Small intestine (tissue), 7 donors: Measurements from ENCODE around the gene PTPRG. TPM values are rescaled to one million over a fixed set of nuclear protein-coding genes. Genes with fewer than 3 reads are reported as not detected.

ENCODE experiments used
- DNase-seq, 2 donors: peaks; one replicate each; pipeline versions ENCODE4 v3.0.0 to v3.0.0-alpha.2; 2013
- FAIRE-seq: peaks from 2 replicates; lab custom pipeline; 2012; peaks lifted over from hg19 to GRCh38; lab: Jason Lieb, UNC
- H3K27ac ChIP-seq, 3 donors: one replicate each; pipeline ENCODE4 v1.5.1; 2013; ENCODE audit warnings: low read length in 2 of 3, mild to moderate bottlenecking in 2 of 3, control low read depth in 1 of 3, inconsistent platforms in 1 of 3, low read depth in 1 of 3, moderate library complexity in 1 of 3
- H3K27me3 ChIP-seq, 3 donors: one replicate each; pipeline ENCODE4 v1.6.1; 2013; ENCODE audit warnings: low read length in 3 of 3, inconsistent platforms in 1 of 3; ENCODE audit not compliant: control insufficient read depth in 3 of 3, insufficient read depth in 3 of 3
- H3K36me3 ChIP-seq, 3 donors: one replicate each; pipeline ENCODE4 v1.6.1; 2013; ENCODE audit warnings: low read length in 3 of 3, inconsistent platforms in 1 of 3, low read depth in 1 of 3, mild to moderate bottlenecking in 1 of 3, moderate library complexity in 1 of 3; ENCODE audit not compliant: control insufficient read depth in 3 of 3, insufficient read depth in 2 of 3
- H3K4me1 ChIP-seq, 3 donors: one replicate each; pipeline ENCODE4 v1.6.1; 2013; ENCODE audit warnings: low read length in 2 of 3, inconsistent platforms in 1 of 3, low read depth in 1 of 3, mild to moderate bottlenecking in 1 of 3, moderate library complexity in 1 of 3; ENCODE audit not compliant: control insufficient read depth in 3 of 3, insufficient read depth in 2 of 3
- H3K4me3 ChIP-seq, 3 donors: one replicate each; pipeline ENCODE4 v1.5.1; 2013; ENCODE audit warnings: low read length in 3 of 3, control low read depth in 1 of 3, inconsistent platforms in 1 of 3, low read depth in 1 of 3, mild to moderate bottlenecking in 1 of 3, moderate library complexity in 1 of 3
- H3K9me3 ChIP-seq, 2 donors: one replicate each; pipeline ENCODE4 v1.6.1; 2013; ENCODE audit warnings: low read depth in 1 of 2, low read length in 1 of 2; ENCODE audit not compliant: control insufficient read depth in 2 of 2, insufficient read depth in 1 of 2
- WGBS, 3 donors: extraction: QIAGEN DNeasy Blood & Tissue Kit; methylation state at CpG; one replicate each; pipeline ENCODE4 v1.1.7; 2013; 5-methylcytosine and 5-hydroxymethylcytosine counted together
- polyA plus RNA-seq, 4 donors: library from polyadenylated mRNA; stranded (reverse) in 3 of 4; unstranded in 1 of 4; fragments of 200-250 nt in 3 of 4; fragments of 120-200 nt in 1 of 4; gene quantifications; one replicate each; pipeline versions ENCODE4 v1.2.1 to v1.2.3, GENCODE V29; 2013
- donor health status: healthy with polysubstance abuse.
- donor health status: control.
- donor health status: control.
- donor health status: Bipolar disorder and iron deficiency.
- donor health status: healthy.

PTPRG gene
- polyA plus RNA-seq, 4 donors, result 0.81 to 18.3 (median 5.6) TPM

DNA sequence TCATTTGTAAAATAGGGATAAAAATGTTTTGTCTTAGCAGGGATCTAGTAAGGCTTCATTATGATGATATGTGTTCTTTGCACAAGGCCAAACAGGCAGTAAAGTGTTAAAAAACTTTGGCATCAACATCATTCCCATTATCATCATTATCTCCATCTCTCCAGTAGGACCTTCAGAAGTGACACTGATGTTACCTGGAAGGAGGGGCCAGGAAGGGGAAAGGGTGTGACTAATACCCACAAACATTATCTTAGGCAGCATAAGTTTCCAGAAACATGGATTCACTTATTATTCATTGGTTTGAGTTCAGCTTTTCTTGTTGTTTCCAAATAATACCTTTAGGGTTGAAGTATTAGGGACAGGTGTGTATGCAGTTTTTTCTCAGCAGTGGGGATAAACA is 399.6 kb downstream of the PTPRG start:
- H3K36me3 ChIP-seq, result peaks cover 0 to 2% (median 0%) of the 10 kb centered on the region in 3 donors
- no peaks in the 10 kb centered on the region for H3K9me3 ChIP-seq
- DNase-seq (no peak), FAIRE-seq (no peak)
- H3K4me1 ChIP-seq, result peaks cover 0 to 5% (median 0%) of the 10 kb centered on the region in 3 donors
- no peak overlapping the region for H3K27ac ChIP-seq
- no peaks in the 10 kb centered on the region for H3K27me3 ChIP-seq
- no peak overlapping the region for H3K4me3 ChIP-seq

DNA sequence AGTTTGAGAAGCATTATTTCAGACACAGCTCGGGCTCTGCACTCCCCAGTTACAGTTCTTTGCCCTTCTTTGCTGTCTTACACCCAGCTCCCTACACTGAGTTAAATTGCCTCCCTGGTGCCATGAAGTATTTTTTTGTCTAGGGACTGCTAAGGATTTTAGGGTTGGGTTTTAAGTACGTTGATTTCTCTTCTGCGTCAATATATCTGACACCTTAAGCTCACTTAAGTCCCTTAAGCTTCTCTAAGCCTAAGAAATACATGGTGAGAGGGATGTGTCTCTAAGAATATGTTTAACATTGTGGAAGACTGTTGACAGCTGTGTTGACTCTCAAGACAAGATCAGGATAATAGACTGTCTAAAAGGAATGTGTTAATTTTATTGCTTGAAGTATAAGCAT is 400.5 kb downstream of the PTPRG start:
- WGBS, 3 donors, result 84 to 89% (median 88%) methylated on average over 3 of the region's 3 CpGs
- Histone ChIP-seq H3K36me3 (peaks cover 0 to 2% (median 0%) of the 10 kb centered on the region in 3 donors), H3K4me1 (peaks cover 0 to 5% (median 0%) of the 10 kb centered on the region in 3 donors), H3K4me3 (no peak overlapping the region), H3K27ac (no peak overlapping the region), H3K27me3 (no peaks in the 10 kb centered on the region), H3K9me3 (no peaks in the 10 kb centered on the region)
- no peak for DNase-seq
- FAIRE-seq, result no peak

DNA sequence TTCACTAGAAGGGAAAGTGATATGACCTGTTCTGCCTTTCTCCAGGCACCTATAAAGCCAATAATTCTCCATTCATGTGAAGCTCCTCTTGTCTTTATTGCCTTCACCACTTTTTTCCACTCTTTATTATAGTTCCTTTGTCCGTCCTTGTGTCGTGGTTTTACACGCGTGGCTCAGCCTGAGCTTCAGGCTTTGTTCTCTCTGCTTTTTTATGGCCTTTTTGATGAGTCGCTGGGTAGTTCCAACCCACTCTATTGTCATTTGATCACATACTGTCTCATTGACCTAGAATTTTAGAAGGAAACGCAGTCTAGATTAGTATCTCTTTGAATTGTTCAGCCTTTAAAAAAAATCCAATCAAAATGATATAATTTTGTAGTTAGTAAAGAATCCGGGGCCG is 403.2 kb downstream of the PTPRG start:
- FAIRE-seq (no peak), DNase-seq (no peak)
- peaks cover 0 to 5% (median 0%) of the 10 kb centered on the region in 3 donors for H3K4me1 ChIP-seq
- WGBS, 3 donors, result 90 to 95% (median 90%) methylated on average over 8 of the region's 8 CpGs
- H3K27me3 ChIP-seq, result no peaks in the 10 kb centered on the region
- no peaks in the 10 kb centered on the region for H3K9me3 ChIP-seq
- no peaks in the 10 kb centered on the region for H3K36me3 ChIP-seq
- H3K4me3 ChIP-seq, result no peak overlapping the region
- no peak overlapping the region for H3K27ac ChIP-seq

DNA sequence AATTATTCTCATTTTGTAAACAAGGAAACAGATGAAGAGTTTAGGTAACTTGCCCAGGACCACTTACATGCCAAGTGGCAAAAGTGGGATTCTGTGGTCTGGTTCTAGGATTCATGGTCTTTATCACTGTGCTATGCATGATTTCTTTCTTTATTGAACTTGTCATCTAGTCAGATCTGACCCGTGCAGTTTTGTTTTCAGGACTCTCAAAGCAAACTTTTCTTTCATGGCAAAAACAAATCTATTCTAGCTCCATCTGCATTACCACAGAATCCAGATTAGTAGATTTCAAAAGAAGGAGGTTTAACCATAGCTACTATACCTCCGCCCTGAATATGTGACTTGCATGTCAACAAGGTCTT is 404.4 kb downstream of the PTPRG start:
- no peaks in the 10 kb centered on the region for H3K27me3 ChIP-seq
- DNase-seq, result no peak
- H3K4me1 ChIP-seq, result peaks cover 0 to 5% (median 0%) of the 10 kb centered on the region in 3 donors
- WGBS, 3 donors, result 63 to 80% (median 67%) methylated on average over 2 of the region's 2 CpGs
- no peaks in the 10 kb centered on the region for H3K36me3 ChIP-seq
- no peak overlapping the region for H3K27ac ChIP-seq
- H3K4me3 ChIP-seq, result no peak overlapping the region
- no peaks in the 10 kb centered on the region for H3K9me3 ChIP-seq
- no peak for FAIRE-seq

DNA sequence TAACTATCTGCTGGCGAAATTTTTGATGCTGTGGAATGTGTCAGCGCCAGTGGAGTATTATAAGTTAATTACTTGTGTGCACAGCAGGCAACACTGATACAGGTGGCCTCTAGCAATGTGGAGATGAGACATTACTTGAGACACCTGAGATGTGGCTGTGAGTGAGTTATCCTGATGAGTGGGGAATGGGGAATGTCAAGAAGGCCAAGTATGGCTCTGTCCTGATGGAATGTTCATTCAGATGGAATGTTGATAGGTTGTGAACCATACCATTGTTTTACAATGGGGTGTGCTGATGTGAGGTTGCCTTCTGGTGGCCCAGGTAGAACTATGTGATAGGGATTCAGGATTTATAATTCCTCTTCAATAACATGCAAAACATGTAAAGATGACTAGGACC is 404.8 kb downstream of the PTPRG start:
- H3K36me3 ChIP-seq, result no peaks in the 10 kb centered on the region
- no peak overlapping the region for H3K27ac ChIP-seq
- FAIRE-seq (no peak), DNase-seq (no peak)
- WGBS, 3 donors, result 68 to 91% (median 73%) methylated on average over 2 of the region's 2 CpGs
- no peaks in the 10 kb centered on the region for H3K27me3 ChIP-seq
- no peak overlapping the region for H3K4me3 ChIP-seq
- peaks cover 0 to 5% (median 0%) of the 10 kb centered on the region in 3 donors for H3K4me1 ChIP-seq
- H3K9me3 ChIP-seq, result no peaks in the 10 kb centered on the region

- Histone ChIP-seq H3K9me3 (no peaks in the 10 kb centered on the region), H3K4me3 (no peak overlapping the region), H3K27ac (no peak overlapping the region), H3K4me1 (no peaks in the 10 kb centered on the region), H3K36me3 (no peaks in the 10 kb centered on the region), H3K27me3 (no peaks in the 10 kb centered on the region)
- no peak for DNase-seq
- no peak for FAIRE-seq
- 89 to 94% (median 93%) methylated on average over 2 of the region's 2 CpGs for WGBS, 3 donors
Measured at GRCh38 chr3:61967019-61967418, 405.6 kb downstream of the PTPRG start.

DNA sequence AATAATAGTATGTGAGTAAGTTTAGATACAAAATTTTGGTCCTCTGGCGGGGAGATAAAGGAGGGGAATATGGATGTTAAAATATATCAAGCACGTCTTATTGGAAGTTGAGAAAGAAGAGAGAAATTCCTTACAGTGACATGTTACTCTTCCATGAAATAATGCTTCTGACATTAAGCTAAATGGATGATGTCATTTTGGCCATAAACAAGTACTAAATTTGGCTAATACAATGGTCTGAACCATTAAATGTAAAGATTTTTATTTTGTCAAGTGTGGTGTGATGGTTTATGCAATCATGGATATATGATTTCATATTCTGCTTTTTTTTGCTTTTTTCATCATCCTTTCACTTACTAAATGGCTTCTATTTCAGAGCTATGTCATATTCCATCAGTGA is 406.6 kb downstream of the PTPRG start:
- 69 to 91% (median 72%) methylated on average over 2 of the region's 2 CpGs for WGBS, 3 donors
- DNase-seq (no peak), FAIRE-seq (no peak)
- Histone ChIP-seq H3K27ac (no peak overlapping the region), H3K9me3 (no peaks in the 10 kb centered on the region), H3K4me3 (no peak overlapping the region), H3K4me1 (no peaks in the 10 kb centered on the region), H3K27me3 (no peaks in the 10 kb centered on the region), H3K36me3 (no peaks in the 10 kb centered on the region)

- no peak for FAIRE-seq
- 47 to 63% (median 56%) methylated on average over 2 of the region's 2 CpGs for WGBS, 3 donors
- Histone ChIP-seq H3K27ac (no peak overlapping the region), H3K27me3 (no peaks in the 10 kb centered on the region), H3K36me3 (no peaks in the 10 kb centered on the region), H3K4me1 (no peaks in the 10 kb centered on the region), H3K9me3 (no peaks in the 10 kb centered on the region), H3K4me3 (no peak overlapping the region)
- no peak for DNase-seq
Measured at GRCh38 chr3:61974662-61975061, 413.3 kb downstream of the PTPRG start.

DNA sequence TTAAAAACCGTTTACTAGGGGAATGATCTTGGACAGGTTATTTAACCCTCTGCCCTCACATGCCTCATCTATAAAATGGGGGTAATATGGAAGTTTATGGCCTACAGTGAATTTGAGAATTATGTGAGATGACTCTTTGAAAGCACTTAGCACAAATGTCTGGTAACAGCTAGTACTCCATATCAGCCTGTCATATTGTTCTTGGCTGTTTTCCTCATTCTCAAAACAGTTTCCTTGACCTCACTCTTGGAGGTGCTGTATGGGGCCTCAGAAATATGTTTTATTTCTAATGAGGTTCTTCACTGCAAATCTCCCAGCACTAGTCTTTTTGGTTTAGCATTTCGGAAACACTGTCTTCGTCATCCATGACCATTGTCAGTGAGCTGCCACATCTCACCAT is 413.8 kb downstream of the PTPRG start:
- FAIRE-seq, result no peak

More for the DNA sequence above, 413.8 kb downstream of the PTPRG start:
- H3K27ac ChIP-seq, result no peak overlapping the region
- no peaks in the 10 kb centered on the region for H3K36me3 ChIP-seq
- WGBS, 3 donors, result 73 to 81% (median 73%) methylated on average over 3 of the region's 3 CpGs
- H3K4me1 ChIP-seq, result no peaks in the 10 kb centered on the region
- DNase-seq, result no peak
- no peaks in the 10 kb centered on the region for H3K9me3 ChIP-seq
- no peaks in the 10 kb centered on the region for H3K27me3 ChIP-seq
- no peak overlapping the region for H3K4me3 ChIP-seq
